Fibroblast of lung (primary cell): ENCODE measurements around the gene CCDC112.
"Not testable (repeated sequence)": the region's sequence is repeated elsewhere in the genome, so short reads cannot be mapped to it uniquely, and the experiment has no call there.

Experiments
- CTCF ChIP-seq, 2 donors: IDR thresholded peaks in 1 of 2; conservative IDR thresholded peaks in 1 of 2; 1 replicate in 1 of 2; 2 replicates in 1 of 2; pipeline ENCODE4 v1.5.1; 2011 to 2012; ENCODE audit warnings: low read length in 2 of 2, control low read depth in 1 of 2, inconsistent platforms in 1 of 2, low read depth in 1 of 2, mild to moderate bottlenecking in 1 of 2
- EZH2 ChIP-seq: IDR thresholded peaks from 2 replicates; pipeline ENCODE4 v1.5.1; 2012; ENCODE audit warnings: low read length, control low read depth, mild to moderate bottlenecking; ENCODE audit errors: missing control alignments

- TF ChIP-seq CTCF (conservative IDR thresholded peaks at IDR 0.05 in 1 of 2, IDR thresholded peaks at IDR 0.05 in 1 of 2; ENCODE audit: low read depth in 1 of 2, low read length in 2 of 2); EZH2: not testable (repeated sequence)
These were observed 32.3 kb upstream of the CCDC112 start for GRCh38 chr5:115328617-115329274.
